Osteocyte (in vitro differentiated cells): Measurements from ENCODE around the gene LRRC15. TPM values are rescaled to one million over a fixed set of nuclear protein-coding genes. Genes with fewer than 3 reads are reported as not detected.

Source experiments
- DNase-seq: peaks from one replicate; pipeline ENCODE4 v3.0.0; 2021; ENCODE audit warnings: mixed read lengths; ENCODE audit not compliant: unreplicated experiment; ENCODE audit errors: extremely low spot score
- H3K27ac Mint-ChIP-seq: one replicate; pipeline ENCODE4 v1.8.0; 2021; ENCODE audit warnings: mild to moderate bottlenecking, mixed read lengths; ENCODE audit not compliant: unreplicated experiment
- H3K27me3 Mint-ChIP-seq: one replicate; pipeline ENCODE4 v1.8.0; 2021; ENCODE audit warnings: mixed read lengths; ENCODE audit not compliant: unreplicated experiment
- H3K36me3 Mint-ChIP-seq: one replicate; pipeline ENCODE4 v1.8.0; 2021; ENCODE audit warnings: mixed read lengths; ENCODE audit not compliant: unreplicated experiment
- H3K4me1 Mint-ChIP-seq: one replicate; pipeline ENCODE4 v1.8.0; 2021; ENCODE audit warnings: mixed read lengths; ENCODE audit not compliant: unreplicated experiment
- H3K4me3 Mint-ChIP-seq: one replicate; pipeline ENCODE4 v1.8.0; 2021; ENCODE audit warnings: mild to moderate bottlenecking, moderate library complexity, mixed read lengths; ENCODE audit not compliant: unreplicated experiment
- H3K9me3 Mint-ChIP-seq: one replicate; pipeline ENCODE4 v1.8.0; 2021; ENCODE audit warnings: mixed read lengths; ENCODE audit not compliant: unreplicated experiment
- long read RNA-seq: library from polyadenylated mRNA; unstranded; transcript quantifications from one replicate; pipeline ENCODE4 v2.0.0, GENCODE V29; 2021
- total RNA-seq: library from RNA; stranded (reverse); gene quantifications from 2 replicates; pipeline ENCODE4 v1.2.1, GENCODE V29; 2021
- TF ChIP-seq, protein P1 (sequence below): fragments of 200-600 bp; sonication (generic); IDR thresholded peaks from 2 replicates; pipeline ENCODE4 v1.5.0; 2021; ENCODE audit warnings: antibody characterized with exemption, mild to moderate bottlenecking, moderate library complexity

LRRC15 gene
- total RNA-seq: 0.18 and 0.27 TPM in 2 replicates
- long read RNA-seq: 0 reads

DNA sequence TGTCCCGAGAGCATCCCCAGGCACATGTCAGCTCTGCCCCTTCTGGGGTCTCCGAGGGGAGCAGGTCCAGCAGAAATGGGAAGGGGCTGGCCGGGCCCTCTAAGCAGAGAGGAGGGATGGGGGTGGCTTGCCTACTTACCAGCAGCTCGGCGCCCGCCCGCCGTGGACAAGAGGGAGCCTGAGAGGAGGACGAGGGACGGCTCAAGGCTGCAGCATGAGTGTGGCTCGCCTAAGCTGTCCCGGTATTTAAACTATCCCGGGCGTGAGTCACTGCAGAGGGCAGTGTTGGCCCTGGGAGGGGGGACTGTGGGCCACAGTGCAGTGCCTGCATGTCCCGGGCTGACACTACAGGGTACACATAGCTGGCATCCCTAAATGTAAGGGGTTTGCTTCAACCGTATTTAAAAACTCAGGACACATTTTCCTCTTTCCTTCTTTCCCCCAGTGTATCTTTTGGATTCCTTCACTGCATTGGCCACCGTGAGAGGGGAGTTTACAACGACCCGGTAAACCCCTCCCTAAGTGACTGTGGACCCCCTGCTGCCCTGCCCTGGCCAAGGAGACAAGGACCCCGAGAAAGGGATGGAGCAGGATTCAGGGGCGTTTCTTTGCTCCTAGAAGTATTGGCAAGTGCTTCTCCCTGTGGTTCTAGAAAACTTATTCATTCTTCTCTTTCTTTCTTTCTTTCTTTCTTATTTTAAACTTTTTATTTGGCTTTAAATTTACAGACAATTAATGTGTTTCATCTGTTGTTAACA, at the start of gene LRRC15:
Gene LRRC15 (minus strand): TSS at position 222 of the 758 bp plus-strand sequence. CDS start 8,700 bp downstream, outside the sequence.
- H3K4me3 Mint-ChIP-seq: no peak within 1 kb of the TSS
- DNase-seq: no peak
- no peak within 1 kb of the TSS for H3K27ac Mint-ChIP-seq
- TF ChIP-seq, protein P1, sequence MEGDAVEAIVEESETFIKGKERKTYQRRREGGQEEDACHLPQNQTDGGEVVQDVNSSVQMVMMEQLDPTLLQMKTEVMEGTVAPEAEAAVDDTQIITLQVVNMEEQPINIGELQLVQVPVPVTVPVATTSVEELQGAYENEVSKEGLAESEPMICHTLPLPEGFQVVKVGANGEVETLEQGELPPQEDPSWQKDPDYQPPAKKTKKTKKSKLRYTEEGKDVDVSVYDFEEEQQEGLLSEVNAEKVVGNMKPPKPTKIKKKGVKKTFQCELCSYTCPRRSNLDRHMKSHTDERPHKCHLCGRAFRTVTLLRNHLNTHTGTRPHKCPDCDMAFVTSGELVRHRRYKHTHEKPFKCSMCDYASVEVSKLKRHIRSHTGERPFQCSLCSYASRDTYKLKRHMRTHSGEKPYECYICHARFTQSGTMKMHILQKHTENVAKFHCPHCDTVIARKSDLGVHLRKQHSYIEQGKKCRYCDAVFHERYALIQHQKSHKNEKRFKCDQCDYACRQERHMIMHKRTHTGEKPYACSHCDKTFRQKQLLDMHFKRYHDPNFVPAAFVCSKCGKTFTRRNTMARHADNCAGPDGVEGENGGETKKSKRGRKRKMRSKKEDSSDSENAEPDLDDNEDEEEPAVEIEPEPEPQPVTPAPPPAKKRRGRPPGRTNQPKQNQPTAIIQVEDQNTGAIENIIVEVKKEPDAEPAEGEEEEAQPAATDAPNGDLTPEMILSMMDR: no peak
- H3K36me3 Mint-ChIP-seq: no peaks in the 10 kb centered on the region
- H3K27me3 Mint-ChIP-seq: peaks cover 32% of the 10 kb centered on the region
- H3K4me1 Mint-ChIP-seq: peaks cover 32% of the 10 kb centered on the region
- H3K9me3 Mint-ChIP-seq: no peaks in the 10 kb centered on the region

DNA sequence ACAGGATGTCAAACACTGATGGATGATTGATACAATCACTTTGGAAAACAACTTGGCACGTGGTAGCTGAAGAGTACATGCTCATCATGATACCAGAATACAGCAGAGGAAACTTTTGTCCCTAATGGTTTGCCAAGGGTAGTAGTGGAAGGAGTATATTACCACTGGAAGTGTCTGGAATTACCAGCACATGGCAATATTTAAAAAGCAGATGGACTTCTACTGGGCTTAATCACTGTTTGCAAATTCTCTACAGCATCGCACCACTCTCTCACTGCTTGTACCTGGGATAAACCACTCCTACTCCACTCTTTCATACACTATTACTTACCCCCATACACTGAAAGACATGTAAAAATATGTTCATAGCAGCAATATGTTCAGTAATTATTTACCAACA, 49.1 kb upstream of the LRRC15 start:
- TF ChIP-seq, protein P1: no peak
- Mint-ChIP-seq H3K4me1 (peaks cover 14% of the 10 kb centered on the region), H3K4me3 (no peak overlapping the region), H3K27ac (no peak overlapping the region), H3K9me3 (no peaks in the 10 kb centered on the region), H3K27me3 (no peaks in the 10 kb centered on the region), H3K36me3 (peaks cover 44% of the 10 kb centered on the region)
- DNase-seq: no peak

DNA sequence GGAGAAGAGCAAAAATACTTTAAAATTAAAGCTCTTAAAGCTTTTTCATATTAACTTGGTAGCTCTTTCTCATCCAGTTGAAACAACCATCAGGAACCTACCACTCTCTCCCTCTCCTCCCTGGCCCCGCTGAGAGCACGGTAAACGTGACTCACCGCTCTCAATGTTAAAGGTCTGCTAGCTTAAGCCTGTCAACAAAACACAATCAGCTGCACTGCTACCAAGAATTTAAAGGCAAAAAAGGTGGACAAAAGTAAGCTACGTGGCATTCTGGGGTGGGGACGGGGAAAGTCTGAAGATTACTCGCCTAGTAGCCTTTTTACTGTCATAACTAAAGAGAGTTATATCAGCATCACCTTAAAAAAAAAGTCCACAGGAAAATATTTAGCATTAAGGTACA, 37.9 kb upstream of the LRRC15 start:
- Mint-ChIP-seq H3K27me3 (no peaks in the 10 kb centered on the region), H3K27ac (no peak overlapping the region), H3K9me3 (no peaks in the 10 kb centered on the region), H3K36me3 (peaks cover 26% of the 10 kb centered on the region), H3K4me1 (peaks cover 3% of the 10 kb centered on the region), H3K4me3 (no peak overlapping the region)
- DNase-seq: no peak
- TF ChIP-seq, protein P1: no peak

DNA sequence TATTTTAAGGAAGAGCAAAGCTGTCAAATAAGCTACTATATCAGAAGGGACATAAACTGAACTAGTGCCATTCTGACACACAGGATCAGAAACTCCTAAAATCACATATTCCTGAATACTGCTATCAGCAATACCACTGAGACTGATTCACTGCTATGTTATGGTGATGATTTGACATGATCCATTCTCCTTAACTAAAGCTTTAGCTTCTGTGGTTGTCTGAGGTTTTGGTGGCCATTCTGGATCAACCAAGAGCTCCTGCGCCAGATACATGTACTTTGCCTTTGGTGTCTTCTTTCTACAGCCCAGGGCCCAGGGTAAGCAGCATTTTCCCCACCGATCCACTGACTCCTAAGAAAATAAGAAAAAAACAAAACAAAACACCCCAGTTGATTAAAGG, 36.2 kb upstream of the LRRC15 start:
- no peak for DNase-seq
- Mint-ChIP-seq H3K27ac (no peak overlapping the region), H3K27me3 (no peaks in the 10 kb centered on the region), H3K9me3 (no peaks in the 10 kb centered on the region), H3K4me1 (peaks cover 3% of the 10 kb centered on the region), H3K4me3 (no peak overlapping the region), H3K36me3 (peaks cover 21% of the 10 kb centered on the region)
- TF ChIP-seq, protein P1: no peak

DNA sequence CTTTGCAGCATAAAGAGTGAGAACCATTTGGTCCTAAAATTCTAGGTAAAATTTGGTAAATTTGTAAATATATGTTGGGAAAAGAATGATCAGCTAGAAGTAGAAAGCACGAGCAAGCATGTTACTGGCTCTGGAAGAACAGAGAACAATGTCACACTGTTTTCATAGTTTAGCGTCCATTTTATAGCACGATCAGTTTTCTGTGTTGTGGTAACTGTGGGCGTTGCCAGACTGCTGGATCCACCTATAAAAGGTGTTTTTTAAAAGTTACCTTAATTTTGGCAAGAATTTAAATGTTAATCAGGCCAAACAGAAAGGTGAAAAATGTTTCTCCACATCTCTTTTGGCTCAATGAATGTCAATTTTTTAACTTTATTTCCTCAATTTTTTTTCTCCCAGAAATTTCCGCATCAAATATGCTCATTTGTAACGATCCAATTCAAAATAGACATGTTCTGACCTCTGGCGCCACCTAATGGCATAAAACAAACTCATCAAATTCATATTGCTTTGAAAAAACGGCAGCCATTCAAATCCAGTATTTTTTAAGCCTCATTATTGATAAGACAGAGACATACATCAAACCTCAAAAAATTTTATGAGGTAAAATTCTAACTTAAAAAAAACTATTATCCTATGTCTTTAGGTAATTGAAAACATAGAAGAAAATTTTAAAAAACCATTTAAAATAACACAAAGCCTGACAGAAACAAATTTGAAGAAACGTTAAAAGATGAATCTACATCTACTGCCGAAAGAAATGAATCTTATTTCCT, 35.0 kb upstream of the LRRC15 start:
- Mint-ChIP-seq H3K4me1 (peaks cover 3% of the 10 kb centered on the region), H3K27me3 (no peaks in the 10 kb centered on the region), H3K36me3 (peaks cover 19% of the 10 kb centered on the region), H3K4me3 (no peak overlapping the region), H3K9me3 (no peaks in the 10 kb centered on the region), H3K27ac (no peak overlapping the region)
- TF ChIP-seq, protein P1: peak; percentile 81
- no peak for DNase-seq
